ENCODE data around the gene CRYBB1.

DNA sequence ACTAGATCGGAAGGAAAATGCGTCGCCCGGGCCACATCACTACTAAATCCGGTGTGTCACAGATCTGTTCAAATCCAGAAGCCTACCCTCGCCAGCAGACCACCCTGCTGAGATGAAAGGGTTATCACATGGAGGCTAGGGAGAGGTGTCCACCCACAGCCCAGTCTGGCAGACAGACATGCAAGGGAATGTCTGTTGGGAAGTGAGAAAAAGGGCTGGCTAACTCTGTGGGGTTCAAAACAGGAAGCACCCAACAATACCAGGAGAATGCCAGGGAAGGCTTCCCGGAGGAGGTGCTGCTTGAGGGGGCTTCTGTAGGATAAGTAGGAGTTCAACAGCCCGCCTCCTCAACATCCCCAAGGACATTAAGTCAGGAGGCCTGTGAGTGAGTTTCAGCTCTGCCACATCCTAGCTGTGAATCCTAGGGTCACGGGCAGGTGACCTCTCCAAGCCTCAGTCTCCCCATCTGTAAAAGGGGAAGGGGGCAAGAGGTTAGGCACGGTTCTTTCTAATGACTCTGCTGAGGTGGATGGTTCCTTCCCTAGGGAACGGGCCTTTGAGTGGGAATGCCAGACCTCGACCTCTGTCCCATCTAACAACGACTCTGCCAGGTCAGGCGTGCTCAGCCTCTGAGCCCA, 29.0 kb downstream of the CRYBB1 start:
- TF ChIP-seq CTCF (IDR thresholded peaks at IDR 0.05) (no peak), POLR2A (IDR thresholded peaks at IDR 0.05) (no peak), POLR2AphosphoS5 (IDR thresholded peaks at IDR 0.05) (no peak)

Data from breast epithelium (tissue), 3 donors.